ENCODE measurements around the gene NHSL2. TPM values are rescaled to one million over a fixed set of nuclear protein-coding genes. Genes with fewer than 3 reads are reported as not detected.
A peak's percentile ranks its signal among the peaks of the same experiment; 100 is the strongest.

Gene NHSL2
- polyA plus RNA-seq, 3 donors: 8.6 to 10.1 (median 9.5) TPM

- DNase-seq: no peak
Observed at GRCh38 chrX:72128881-72129280, 218.2 kb downstream of the NHSL2 start.

- DNase-seq: no peak
Observed at GRCh38 chrX:72129661-72130060, 219.0 kb downstream of the NHSL2 start.

GRCh38 chrX:72130156-72130761, 219.6 kb downstream of the NHSL2 start:
- DNase-seq: no peak

- no peak for DNase-seq
Observed at GRCh38 chrX:72130762-72131250, 220.2 kb downstream of the NHSL2 start.

GRCh38 chrX:72131317-72132294, 221.0 kb downstream of the NHSL2 start, which contains the start of gene RTL5:
Gene RTL5, minus strand, starts transcription at chrX:72131915.
- DNase-seq: peak; percentile 90

GRCh38 chrX:72132456-72132855, 221.8 kb downstream of the NHSL2 start:
- DNase-seq: no peak

GRCh38 chrX:72133851-72134546, 223.4 kb downstream of the NHSL2 start:
- DNase-seq: no peak

- DNase-seq: no peak
Observed at GRCh38 chrX:72137846-72138495, 227.3 kb downstream of the NHSL2 start.

- DNase-seq: no peak
Observed at GRCh38 chrX:72139538-72139937, 228.9 kb downstream of the NHSL2 start.

- DNase-seq: no peak
Observed at GRCh38 chrX:72141372-72142004, 230.8 kb downstream of the NHSL2 start.

- peak; percentile 26 for DNase-seq
Observed at GRCh38 chrX:72142094-72142793, 231.6 kb downstream of the NHSL2 start.

- no peak for DNase-seq
Observed at GRCh38 chrX:72142794-72143608, 232.4 kb downstream of the NHSL2 start.

GRCh38 chrX:72143609-72143907, 232.9 kb downstream of the NHSL2 start:
- no peak for DNase-seq

GRCh38 chrX:72145181-72145580, 234.5 kb downstream of the NHSL2 start:
- DNase-seq: no peak

GRCh38 chrX:72146527-72146926, 235.9 kb downstream of the NHSL2 start:
- DNase-seq: no peak

- no peak for DNase-seq
Observed at GRCh38 chrX:72158773-72159172, 248.1 kb downstream of the NHSL2 start.

GRCh38 chrX:72159769-72160168, 249.1 kb downstream of the NHSL2 start:
- no peak for DNase-seq

GRCh38 chrX:72165551-72165950, 254.9 kb downstream of the NHSL2 start:
- DNase-seq: no peak

- DNase-seq: no peak
Observed at GRCh38 chrX:72169008-72169728, 258.5 kb downstream of the NHSL2 start.
